Stimulated activated CD8-positive, alpha-beta memory T cell treated with anti-CD3 and anti-CD28 coated beads, Interleukin-4, amount 100 ng/mL, for 4 hours (primary cell): ENCODE measurements around the gene HSD17B2.

Source experiments
- DNase-seq, 2 donors: peaks; one replicate each; pipeline ENCODE4 v3.0.0-alpha.2; 2020; ENCODE audit warnings: low read depth in 2 of 2, low spot score in 1 of 2

HSD17B2 gene

GRCh38 chr16:82047787-82048186, 12.7 kb downstream of the HSD17B2 start:
- DNase-seq: no peak

DNA sequence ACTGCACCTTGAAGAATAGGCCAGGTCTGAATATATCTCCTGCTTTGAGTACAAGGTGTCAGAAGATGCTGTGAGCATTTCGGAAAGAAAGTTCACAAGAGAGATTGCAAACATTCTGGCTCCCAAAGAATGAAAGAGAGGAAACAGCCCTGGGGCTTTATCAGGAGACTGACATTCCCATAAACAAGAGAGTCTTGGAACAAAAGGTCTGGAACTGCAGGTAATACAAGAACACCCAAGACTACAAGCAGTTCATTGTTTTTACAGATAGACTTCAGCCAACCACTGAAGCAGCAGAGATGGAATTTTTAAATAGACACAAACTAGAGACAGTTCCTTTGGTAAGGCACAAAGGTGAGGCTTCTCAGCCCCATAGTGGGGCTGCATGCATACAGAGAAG, 14.4 kb downstream of the HSD17B2 start:
- no peak for DNase-seq

GRCh38 chr16:82050506-82050905, 15.5 kb downstream of the HSD17B2 start:
- no peak for DNase-seq

DNA sequence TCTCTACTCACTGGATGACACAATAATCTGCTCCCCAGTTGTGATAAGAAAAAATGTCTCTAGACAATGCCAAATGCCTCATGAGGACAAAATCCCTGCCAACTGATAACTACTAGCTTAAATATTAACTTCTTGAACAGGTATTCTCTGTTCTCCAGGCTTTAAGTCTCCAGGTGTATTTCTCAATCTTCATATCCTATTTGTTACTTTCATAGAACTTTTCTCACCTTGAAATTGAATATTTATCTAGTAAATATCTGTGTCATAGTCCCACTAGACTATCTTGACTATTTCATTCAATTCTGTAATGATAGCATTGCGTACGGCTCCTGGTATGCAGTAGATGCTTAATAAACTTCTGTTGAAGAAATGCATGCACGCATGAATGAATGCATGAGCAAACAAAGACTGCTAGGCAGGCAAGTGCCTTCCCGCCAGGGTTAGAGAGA, 15.9 kb downstream of the HSD17B2 start:
- no peak for DNase-seq

DNA sequence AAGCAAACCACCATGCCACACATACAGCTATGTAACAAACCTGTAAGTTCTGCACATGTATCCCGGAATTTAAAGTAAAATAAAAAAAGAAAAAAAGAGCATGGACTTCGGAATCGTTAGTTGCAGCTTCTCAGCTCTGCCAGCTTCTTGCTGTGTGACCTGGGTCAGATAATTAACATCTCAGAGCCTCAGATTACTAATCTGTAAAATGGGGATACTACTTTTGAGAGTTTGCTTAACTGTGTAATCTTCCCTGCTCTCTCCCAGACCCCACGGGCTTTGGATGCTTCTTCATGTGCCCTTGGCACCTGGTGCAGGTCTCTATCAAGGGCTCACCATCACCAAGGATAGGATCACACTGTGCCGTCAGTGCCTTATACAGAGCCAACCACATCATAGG, 16.6 kb downstream of the HSD17B2 start:
- no peak for DNase-seq

- no peak for DNase-seq
Measured at GRCh38 chr16:82055117-82055516, 20.1 kb downstream of the HSD17B2 start.

DNA sequence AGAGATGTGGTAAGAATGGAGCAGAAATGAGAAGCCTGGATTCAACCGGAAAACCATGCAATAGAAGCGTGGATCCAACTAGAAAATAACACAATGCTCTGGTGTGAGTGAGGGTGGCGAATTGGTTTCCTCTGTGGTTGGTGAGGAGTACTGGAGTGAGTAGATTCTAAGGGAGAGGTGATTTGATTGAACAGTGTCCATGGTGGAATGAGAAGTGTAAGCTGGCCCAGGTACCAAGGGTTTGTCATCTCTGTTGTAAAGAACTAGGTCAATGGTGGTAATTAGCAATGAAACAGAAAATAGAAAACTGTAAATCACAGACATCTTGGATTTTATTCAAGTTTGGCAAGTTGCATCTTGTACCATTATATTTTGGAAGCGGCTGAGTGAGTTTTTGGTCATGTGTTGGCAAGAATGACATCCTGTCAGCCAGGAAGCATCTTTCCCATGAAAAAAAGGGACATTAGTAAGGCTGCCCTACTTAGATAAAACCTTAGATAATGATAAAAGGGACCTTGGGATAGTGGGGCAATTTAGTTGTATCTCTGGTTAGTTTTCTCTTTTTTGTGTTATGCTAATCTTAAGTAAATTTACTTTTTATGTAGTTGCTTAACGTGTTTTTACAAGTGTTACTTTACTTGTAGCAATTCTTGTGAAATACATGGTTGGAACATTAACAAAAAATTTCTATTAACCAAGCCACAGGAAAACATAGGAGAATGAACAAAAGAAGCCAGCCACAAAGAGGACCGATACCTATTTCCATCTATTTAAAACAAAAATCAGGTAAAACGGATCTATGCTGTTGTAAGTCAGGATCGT, 20.9 kb downstream of the HSD17B2 start:
- DNase-seq: no peak

DNA sequence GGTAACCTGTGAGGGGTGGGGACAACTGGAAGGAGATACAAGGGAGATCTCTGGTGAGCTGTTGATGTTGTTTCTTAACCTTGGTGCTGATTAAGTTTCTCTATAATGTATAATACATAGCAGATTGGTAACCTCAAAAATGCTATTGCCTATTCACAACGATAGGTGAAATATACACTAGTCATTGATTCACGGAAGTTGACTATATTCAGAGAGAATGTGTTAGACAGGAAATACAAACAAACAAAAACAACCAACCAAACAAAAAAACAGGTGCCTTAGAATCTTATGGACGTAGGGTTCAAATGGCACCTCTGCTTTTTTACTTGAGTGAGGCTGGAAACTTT, 21.5 kb downstream of the HSD17B2 start:
- no peak for DNase-seq

DNA sequence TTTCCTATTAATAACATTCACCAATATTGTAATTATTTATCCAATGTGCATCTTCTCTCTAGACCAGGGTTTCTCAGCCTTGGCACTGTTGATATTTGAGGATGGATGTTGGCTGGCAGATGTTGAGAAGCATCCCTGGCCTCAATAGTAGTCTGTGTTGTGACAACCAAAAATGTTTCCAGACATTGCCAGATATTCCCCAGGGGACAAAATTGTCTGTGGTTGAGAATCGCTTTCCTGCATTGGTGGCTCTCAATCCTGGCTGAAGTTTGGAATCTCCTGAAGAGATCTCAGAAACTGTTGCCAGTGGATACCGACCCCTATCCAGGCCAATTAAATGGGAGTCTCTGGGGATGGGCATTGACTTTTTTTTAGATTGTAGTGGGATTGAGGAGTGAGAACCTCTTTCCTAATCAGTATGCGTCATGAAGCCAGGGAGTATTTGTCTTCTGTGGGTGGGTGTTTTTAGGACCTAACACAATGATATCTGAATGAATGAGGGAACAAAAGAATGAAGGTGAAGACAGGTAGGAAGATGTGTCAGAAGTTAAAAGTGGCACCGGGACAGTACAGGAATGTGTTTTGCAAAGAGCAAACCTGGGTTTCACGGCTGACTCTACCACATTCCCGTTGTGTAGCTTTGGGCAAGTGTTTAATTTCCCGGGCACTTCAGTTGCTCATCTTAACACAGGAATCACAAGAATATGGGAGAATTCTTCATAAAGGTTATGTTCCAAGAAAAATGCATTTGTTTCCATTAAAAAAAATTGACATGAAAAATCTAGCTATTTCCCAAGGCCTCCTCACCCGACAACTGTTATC, 24.3 kb downstream of the HSD17B2 start:
- no peak for DNase-seq

DNA sequence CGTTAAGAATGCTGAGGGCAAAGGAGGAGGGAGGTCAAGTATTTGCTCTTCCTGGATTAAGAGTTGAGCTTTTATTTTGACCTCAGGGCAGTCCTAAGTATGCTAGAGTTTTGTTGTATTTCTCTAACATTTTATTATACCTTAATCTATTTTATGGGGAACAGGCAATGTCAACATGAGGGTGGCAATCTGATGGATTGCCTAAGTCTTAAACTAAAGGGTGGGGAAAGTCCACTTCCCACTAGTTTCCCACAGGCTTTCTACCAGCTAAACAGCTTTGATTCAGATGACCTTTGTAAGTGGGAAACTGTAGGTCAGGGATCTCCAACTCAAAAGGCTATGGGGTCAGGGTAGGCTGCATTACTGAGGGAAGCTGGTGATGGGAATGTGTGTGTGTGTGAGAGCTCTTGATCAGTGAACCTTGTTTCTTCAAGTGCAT, 24.9 kb downstream of the HSD17B2 start:
- DNase-seq: no peak

DNA sequence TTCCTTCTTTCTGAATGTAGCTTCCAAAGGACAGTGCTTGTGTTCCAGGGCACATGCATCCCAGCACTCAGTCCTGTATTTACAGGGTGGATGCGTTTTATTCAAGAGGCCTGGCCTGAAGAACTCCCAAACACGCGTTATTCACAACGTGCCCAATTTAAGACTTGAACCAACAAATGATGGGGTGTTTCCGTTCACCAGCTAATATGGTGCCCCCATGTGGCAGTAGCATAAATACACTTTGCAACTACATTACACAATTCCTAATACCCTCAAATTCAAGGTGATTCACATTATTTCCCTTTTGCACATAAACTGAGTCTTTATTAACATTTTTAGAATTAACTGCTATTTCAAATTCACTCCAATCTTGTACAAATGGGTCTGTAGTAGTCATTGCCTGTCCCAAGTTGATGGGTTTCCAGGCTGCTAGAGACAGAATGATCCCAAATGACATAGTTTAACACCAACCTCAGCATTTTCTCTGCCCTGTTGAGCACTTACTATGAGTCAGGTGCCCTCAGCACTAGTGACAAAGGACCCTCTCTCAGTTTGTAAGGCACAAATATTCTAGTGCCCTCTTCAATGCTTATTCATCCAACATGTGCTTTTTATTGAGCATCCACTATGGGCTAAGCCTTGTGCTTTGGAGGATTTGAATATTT, 26.9 kb downstream of the HSD17B2 start:
- DNase-seq: no peak

GRCh38 chr16:82062645-82063058, 27.6 kb downstream of the HSD17B2 start:
- DNase-seq: no peak

DNA sequence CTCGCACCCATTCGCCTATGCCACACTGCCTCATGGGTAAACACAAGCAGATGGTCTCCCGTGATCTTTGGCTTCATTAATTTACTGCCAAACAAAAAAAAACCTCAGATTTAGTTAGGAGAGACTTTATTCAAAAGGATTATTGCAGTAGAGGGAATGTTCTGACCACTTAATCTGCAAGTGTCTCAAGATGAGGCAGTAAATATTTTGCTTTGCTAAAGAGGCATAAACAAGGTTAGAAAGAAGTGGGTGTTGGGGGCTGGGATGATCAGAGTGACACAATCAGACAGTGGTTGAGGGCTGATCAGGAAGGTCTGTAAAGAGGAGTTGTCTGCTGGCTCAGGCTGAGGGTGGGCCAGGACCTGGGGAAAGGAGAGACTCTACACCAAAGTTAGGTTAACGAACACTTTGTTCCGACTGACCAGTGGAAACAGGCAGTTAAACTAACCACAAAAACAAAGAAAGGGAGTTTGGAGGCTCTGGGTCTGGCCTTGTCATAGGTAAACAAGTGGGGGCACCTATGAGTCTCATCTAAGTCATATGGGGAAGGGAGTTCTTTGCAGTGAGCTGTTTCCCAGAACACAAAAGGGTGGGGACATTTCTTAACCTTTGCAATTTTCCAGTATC, 28.5 kb downstream of the HSD17B2 start:
- DNase-seq: no peak

GRCh38 chr16:82067042-82067803, 32.2 kb downstream of the HSD17B2 start:
- no peak for DNase-seq

DNA sequence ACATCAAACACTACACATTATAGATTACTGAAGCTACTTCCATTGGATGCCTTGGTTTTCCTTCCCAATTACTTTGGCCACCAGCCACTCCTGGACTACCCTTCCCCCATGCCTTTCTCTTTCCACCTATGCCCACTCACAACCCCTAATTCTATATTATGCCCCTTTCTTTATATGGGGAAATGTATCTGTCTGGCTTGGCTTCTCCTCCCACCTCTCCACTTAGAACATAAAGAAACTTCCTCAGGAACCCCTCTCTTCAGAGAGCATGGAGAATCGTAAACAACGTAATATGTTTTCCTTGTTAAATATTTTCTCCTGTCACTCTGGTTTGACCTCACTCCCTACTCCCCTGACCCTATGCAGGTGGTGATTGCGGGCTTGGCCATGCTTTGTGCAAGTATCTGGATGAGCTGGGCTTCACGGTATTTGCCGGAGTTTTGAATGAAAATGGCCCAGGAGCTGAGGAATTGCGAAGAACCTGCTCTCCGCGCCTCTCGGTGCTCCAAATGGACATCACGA, 32.8 kb downstream of the HSD17B2 start:
- DNase-seq: no peak

DNA sequence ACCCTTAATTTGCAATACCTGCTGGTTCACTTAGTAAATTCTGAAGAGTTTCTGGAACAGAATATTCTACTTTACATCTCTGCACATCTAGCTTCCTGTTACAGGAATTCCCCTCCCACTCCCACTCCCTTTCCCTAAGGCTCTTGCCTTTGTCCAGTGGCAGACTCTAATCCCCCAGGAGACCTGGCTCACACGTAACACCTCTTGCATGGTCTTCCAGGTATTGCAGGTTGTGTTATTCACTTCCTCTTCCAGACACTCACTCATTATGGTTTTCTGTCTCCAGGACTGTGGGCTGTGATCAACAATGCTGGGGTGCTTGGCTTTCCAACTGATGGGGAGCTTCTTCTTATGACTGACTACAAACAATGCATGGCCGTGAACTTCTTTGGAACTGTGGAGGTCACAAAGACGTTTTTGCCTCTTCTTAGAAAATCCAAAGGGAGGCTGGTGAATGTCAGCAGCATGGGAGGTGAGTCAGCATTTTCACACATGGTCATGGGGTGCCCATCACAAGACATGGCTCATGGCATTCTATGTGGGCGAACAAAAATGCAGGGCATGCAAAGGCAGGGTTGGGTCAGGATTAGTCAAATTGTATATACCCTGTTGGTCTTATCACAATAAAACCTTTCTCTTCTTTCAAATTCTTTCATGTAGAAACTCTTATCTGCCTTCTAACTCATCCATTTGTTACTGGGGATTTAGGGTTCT, 35.8 kb downstream of the HSD17B2 start:
- DNase-seq: no peak

- no peak for DNase-seq
Measured at GRCh38 chr16:82071421-82071820, 36.4 kb downstream of the HSD17B2 start.

DNA sequence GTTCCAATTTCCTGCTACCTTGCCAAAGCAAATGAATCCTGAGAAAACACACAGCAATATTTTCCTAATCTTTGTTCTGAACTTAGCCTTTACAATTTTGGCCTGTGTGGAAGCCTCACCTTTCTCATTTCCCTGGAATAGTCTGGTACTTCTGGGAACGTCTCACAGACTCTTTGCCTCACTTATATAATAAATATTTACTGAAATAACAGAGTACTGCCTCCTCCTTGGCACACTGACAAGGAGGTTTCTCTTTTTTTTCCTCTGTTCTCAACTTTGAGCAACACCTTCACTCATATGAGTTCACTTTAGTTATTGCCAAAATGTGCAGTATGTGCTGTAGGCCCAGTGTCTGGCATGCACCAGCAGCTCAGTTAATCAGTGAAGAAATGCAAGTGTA, 37.3 kb downstream of the HSD17B2 start:
- DNase-seq: no peak

DNA sequence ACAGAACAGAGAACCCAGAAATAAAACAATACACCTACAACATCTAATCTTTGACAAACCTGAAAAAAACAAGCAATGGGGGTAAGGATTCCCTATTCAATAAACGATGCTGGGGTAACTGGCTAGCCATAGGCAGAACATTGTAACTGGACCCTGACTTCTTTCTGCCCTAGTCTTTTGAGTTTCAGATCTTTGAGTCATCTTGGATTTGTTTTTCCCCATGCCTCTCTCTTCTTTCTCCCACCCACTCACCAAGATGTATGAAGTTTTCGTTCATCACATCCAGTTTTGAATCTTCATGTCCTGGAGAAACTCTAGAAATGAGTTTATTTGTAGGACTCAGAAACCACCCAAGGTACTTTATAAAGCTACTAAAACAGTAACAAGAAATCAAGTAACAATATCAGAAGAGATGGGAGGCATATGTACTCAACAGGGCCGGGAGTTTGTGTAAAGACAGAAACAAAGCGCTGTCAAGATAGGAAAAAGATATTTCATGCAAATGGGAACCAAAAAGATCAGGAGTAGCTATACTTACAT, 39.0 kb downstream of the HSD17B2 start:
- DNase-seq: no peak
